SHP77 treated with DMSO at 0.1 percent for 48 hours (cell line): Measurements from ENCODE around the gene EIF4E3.

ENCODE experiments used
- DNase-seq: peaks from one replicate; lab custom pipeline; 2025; lab: John Stamatoyannopoulos, UW

The EIF4E3 gene

GRCh38 chr3:71725271-71725991, at the start of gene EIF4E3:
TSS of gene EIF4E3 (minus strand) at chr3:71725402. CDS start at chr3:71725367, 35 bp downstream.
- no peak for DNase-seq

- no peak for DNase-seq
Observed at GRCh38 chr3:71771884-71772283, 46.7 kb upstream of the EIF4E3 start.

- DNase-seq, result no peak
Observed at GRCh38 chr3:71771126-71771525, 45.9 kb upstream of the EIF4E3 start.

- DNase-seq, result no peak
Observed at GRCh38 chr3:71763426-71763825, 38.2 kb upstream of the EIF4E3 start.

GRCh38 chr3:71760140-71760539, 34.9 kb upstream of the EIF4E3 start:
- no peak for DNase-seq

- DNase-seq, result no peak
Observed at GRCh38 chr3:71759401-71759800, 34.2 kb upstream of the EIF4E3 start.

GRCh38 chr3:71758091-71758490, 32.9 kb upstream of the EIF4E3 start:
- DNase-seq, result no peak

GRCh38 chr3:71754610-71755253, 29.5 kb upstream of the EIF4E3 start:
- DNase-seq, result no peak

- DNase-seq, result no peak
Observed at GRCh38 chr3:71753701-71754609, 28.8 kb upstream of the EIF4E3 start, which contains the start of gene GPR27. TSS of gene GPR27 (plus strand) at chr3:71753855. CDS start at chr3:71754050, 195 bp downstream.

GRCh38 chr3:71752831-71753700, 27.9 kb upstream of the EIF4E3 start:
- DNase-seq, result no peak

GRCh38 chr3:71751602-71752001, 26.4 kb upstream of the EIF4E3 start:
- DNase-seq, result no peak

- DNase-seq, result no peak
Observed at GRCh38 chr3:71744738-71745137, 19.5 kb upstream of the EIF4E3 start.

- DNase-seq, result no peak
Observed at GRCh38 chr3:71742621-71743020, 17.4 kb upstream of the EIF4E3 start.

GRCh38 chr3:71734881-71735280, 9.7 kb upstream of the EIF4E3 start:
- DNase-seq, result no peak

GRCh38 chr3:71733319-71733718, 8.1 kb upstream of the EIF4E3 start:
- no peak for DNase-seq

- DNase-seq, result no peak
Observed at GRCh38 chr3:71732637-71733036, 7.4 kb upstream of the EIF4E3 start.

GRCh38 chr3:71728632-71729342, 3.6 kb upstream of the EIF4E3 start:
- DNase-seq, result no peak

- DNase-seq, result no peak
Observed at GRCh38 chr3:71726146-71726545, 944 bp upstream of the EIF4E3 start.

- no peak for DNase-seq
Observed at GRCh38 chr3:71724584-71725270, 475 bp downstream of the EIF4E3 start.

GRCh38 chr3:71724171-71724453, 1.1 kb downstream of the EIF4E3 start:
- DNase-seq, result no peak
